Endothelial cell of umbilical vein (primary cell): Measurements from ENCODE around the gene MRPL21. TPM values are rescaled to one million over a fixed set of nuclear protein-coding genes. Genes with fewer than 3 reads are reported as not detected.

ENCODE experiments used
- BruUV-seq: library from RNA; stranded (reverse); fragments of 400-500 nt; replicated peaks from 2 replicates; lab custom pipeline; 2021; lab: Mats Ljungman, UMichigan
- CTCF ChIA-PET: fragments of 300-600, 350-600 bp; sonication (Branson Sonifier 250); formaldehyde crosslinking; loops from one replicate; lab custom pipeline; 2021; ENCODE audit warnings: antibody characterized with exemption, inconsistent platforms; lab: Charles Lee
- POLR2A ChIA-PET: fragments of 300-600, 350-600 bp; sonication (Branson Sonifier 250); formaldehyde crosslinking; loops from one replicate; lab custom pipeline; 2021; ENCODE audit warnings: antibody characterized with exemption, inconsistent platforms; lab: Charles Lee
- DNase-seq: peaks from one replicate; pipeline ENCODE4 v3.0.0-alpha.2; 2011; ENCODE audit warnings: low read depth, low spot score
- FAIRE-seq: peaks from 2 replicates; lab custom pipeline; 2011; peaks lifted over from hg19 to GRCh38; lab: Jason Lieb, UNC
- H2AFZ ChIP-seq: 2 replicates; pipeline ENCODE4 v1.6.0; 2012; ENCODE audit warnings: low read depth, low read length, control low read depth, inconsistent platforms
- H3K27ac ChIP-seq: 2 replicates; pipeline ENCODE4 v1.5.1; 2011; ENCODE audit warnings: low read depth, mild to moderate bottlenecking, control low read depth, low read length, moderate library complexity; ENCODE audit not compliant: insufficient read depth
- H3K27me3 ChIP-seq, 2 experiments: 2 replicates each; pipeline versions ENCODE4 v1.6.0 to v1.6.1; 2011; ENCODE audit warnings: low read length in 2 of 2, mixed read lengths in 1 of 2; ENCODE audit not compliant: control insufficient read depth in 2 of 2, insufficient read depth in 2 of 2
- H3K36me3 ChIP-seq, 2 experiments: 2 replicates in 1 of 2; 3 replicates in 1 of 2; pipeline ENCODE4 v1.5.1; 2011; ENCODE audit warnings: low read length in 2 of 2, mild to moderate bottlenecking in 1 of 2, moderate library complexity in 1 of 2; ENCODE audit not compliant: control insufficient read depth in 2 of 2, insufficient read depth in 2 of 2; ENCODE audit errors: extremely low read depth in 1 of 2
- H3K4me1 ChIP-seq: 3 replicates; pipeline ENCODE4 v1.5.1; 2011; ENCODE audit warnings: mild to moderate bottlenecking, low read length; ENCODE audit not compliant: control insufficient read depth, insufficient read depth; ENCODE audit errors: extremely low read depth
- H3K4me2 ChIP-seq: 2 replicates; pipeline ENCODE4 v1.6.1; 2011; ENCODE audit warnings: low read length, control low read depth, mixed read lengths; ENCODE audit not compliant: insufficient read depth
- H3K4me3 ChIP-seq, 3 experiments: fragments of 200-600 bp in 1 of 3; sonication (generic), shearing (Covaris generic) in 1 of 3; replicated peaks in 1 of 3; 2 replicates each; pipeline ENCODE4 v1.5.1; 2011 to 2016; ENCODE audit warnings: control low read depth in 3 of 3, low read length in 3 of 3, mild to moderate bottlenecking in 2 of 3, inconsistent platforms in 1 of 3, low read depth in 1 of 3, moderate library complexity in 1 of 3; ENCODE audit not compliant: insufficient read depth in 1 of 3
- H3K79me2 ChIP-seq: 2 replicates; pipeline ENCODE4 v1.6.0; 2012; ENCODE audit warnings: low read length, inconsistent platforms; ENCODE audit not compliant: control insufficient read depth, insufficient read depth
- H3K9ac ChIP-seq: replicated peaks from 2 replicates; pipeline ENCODE3; 2011; ENCODE audit warnings: low read length, control low read depth; ENCODE audit not compliant: insufficient read depth; ENCODE audit errors: extremely low read depth
- H3K9me1 ChIP-seq: replicated peaks from 3 replicates; pipeline ENCODE4 v1.6.0; 2011; ENCODE audit warnings: mild to moderate bottlenecking, low read length; ENCODE audit not compliant: control insufficient read depth, insufficient read depth; ENCODE audit errors: extremely low read depth
- H3K9me3 ChIP-seq: replicated peaks from 2 replicates; pipeline ENCODE4 v1.5.1; 2012; ENCODE audit warnings: low read length, inconsistent platforms; ENCODE audit not compliant: control insufficient read depth, insufficient read depth
- H4K20me1 ChIP-seq: replicated peaks from 2 replicates; pipeline ENCODE3; 2011; ENCODE audit warnings: mild to moderate bottlenecking, low read length; ENCODE audit not compliant: control insufficient read depth, insufficient read depth; ENCODE audit errors: extremely low read depth
- EZH2 ChIP-seq: IDR thresholded peaks from 2 replicates; pipeline ENCODE4 v1.6.1; 2012; ENCODE audit warnings: borderline replicate concordance, low read depth, mild to moderate bottlenecking, moderate library complexity, low read length, inconsistent platforms; ENCODE audit not compliant: severe bottlenecking
- GATA2 ChIP-seq: IDR thresholded peaks from 2 replicates; pipeline ENCODE4 v1.7.0; 2011; ENCODE audit warnings: low read depth, mild to moderate bottlenecking, moderate library complexity, mixed read lengths, low read length; ENCODE audit not compliant: insufficient read length, insufficient read depth
- JUN ChIP-seq: IDR thresholded peaks from 2 replicates; pipeline ENCODE4 v1.6.1; 2011; ENCODE audit warnings: borderline replicate concordance, low read depth; ENCODE audit not compliant: insufficient read length, insufficient read depth
- MYC ChIP-seq: IDR thresholded peaks from one replicate; pipeline ENCODE4 v1.6.1; 2011; ENCODE audit warnings: mild to moderate bottlenecking, low read depth, low read length
- POLR2A ChIP-seq: IDR thresholded peaks from 2 replicates; pipeline ENCODE4 v1.6.1; 2012; ENCODE audit warnings: low read depth, mild to moderate bottlenecking, control low read depth, low read length
- POLR2AphosphoS5 ChIP-seq: IDR thresholded peaks from 2 replicates; pipeline ENCODE4 v1.6.1; 2012; ENCODE audit warnings: low read depth, mild to moderate bottlenecking, control low read depth, low read length, moderate library complexity; ENCODE audit not compliant: insufficient read depth
- dilution Hi-C: fragments of 300-500 bp; cut with MboI; formaldehyde crosslinking; loops from one replicate; pipeline ENCODE4 v1.15.0; 2019; ENCODE audit warnings: low sequenced_read_pairs; ENCODE audit not compliant: extremely low pct_ligation_motif_present
- intact Hi-C: fragments of 100-400 bp; cut with micrococcal nuclease; formaldehyde crosslinking; loops from one replicate; pipeline ENCODE4 v1.10.0; 2022
- polyA plus RNA-seq, 4 experiments: library from polyadenylated mRNA; depleted of rRNA in 3 of 4; stranded (reverse) in 3 of 4; unstranded in 1 of 4; fragments of >200 nt; gene quantifications; 2 replicates each; pipeline versions ENCODE4 v1.2.1 to v1.2.3, GENCODE V29; 2011 to 2012; ENCODE audit warnings: missing spikeins in 1 of 4
- total RNA-seq: library from RNA; stranded (reverse); gene quantifications from 2 replicates; pipeline ENCODE4 v1.2.3, GENCODE V29; 2021
- TF ChIP-seq, protein P1 (sequence below), 2 donors: IDR thresholded peaks; 1 replicate in 1 of 2; 2 replicates in 1 of 2; pipeline ENCODE4 v1.5.1; 2011; ENCODE audit warnings: low read length in 2 of 2, mild to moderate bottlenecking in 2 of 2, moderate library complexity in 2 of 2, control low read depth in 1 of 2, inconsistent platforms in 1 of 2, low read depth in 1 of 2; ENCODE audit not compliant: insufficient read depth in 1 of 2; ENCODE audit errors: extremely low read depth in 1 of 2

MRPL21 gene
- total and polyA plus RNA-seq, 2 donors (not counting 3 experiments of a cell fraction or from before 2014, with no cell fraction given): 52.2 to 65.5 TPM

- POLR2A ChIA-PET: no interaction called here
- no peak overlapping the region for H3K4me2 ChIP-seq
- dilution Hi-C loops (no loop called here), intact Hi-C loops (no loop called here)
- peaks cover 13 to 28% of the 10 kb centered on the region in 2 experiments for H3K36me3 ChIP-seq
- no peak for FAIRE-seq
- H3K9me1 ChIP-seq: no peaks in the 10 kb centered on the region
- CTCF ChIA-PET: no interaction called here
- peaks cover 2% of the 10 kb centered on the region for H3K79me2 ChIP-seq
- no peak for DNase-seq
- no peaks in the 10 kb centered on the region for H4K20me1 ChIP-seq
- TF ChIP-seq GATA2 (no peak), EZH2 (no peak), JUN (no peak), POLR2A (no peak), POLR2AphosphoS5 (no peak), MYC (no peak)
- TF ChIP-seq, protein P1, sequence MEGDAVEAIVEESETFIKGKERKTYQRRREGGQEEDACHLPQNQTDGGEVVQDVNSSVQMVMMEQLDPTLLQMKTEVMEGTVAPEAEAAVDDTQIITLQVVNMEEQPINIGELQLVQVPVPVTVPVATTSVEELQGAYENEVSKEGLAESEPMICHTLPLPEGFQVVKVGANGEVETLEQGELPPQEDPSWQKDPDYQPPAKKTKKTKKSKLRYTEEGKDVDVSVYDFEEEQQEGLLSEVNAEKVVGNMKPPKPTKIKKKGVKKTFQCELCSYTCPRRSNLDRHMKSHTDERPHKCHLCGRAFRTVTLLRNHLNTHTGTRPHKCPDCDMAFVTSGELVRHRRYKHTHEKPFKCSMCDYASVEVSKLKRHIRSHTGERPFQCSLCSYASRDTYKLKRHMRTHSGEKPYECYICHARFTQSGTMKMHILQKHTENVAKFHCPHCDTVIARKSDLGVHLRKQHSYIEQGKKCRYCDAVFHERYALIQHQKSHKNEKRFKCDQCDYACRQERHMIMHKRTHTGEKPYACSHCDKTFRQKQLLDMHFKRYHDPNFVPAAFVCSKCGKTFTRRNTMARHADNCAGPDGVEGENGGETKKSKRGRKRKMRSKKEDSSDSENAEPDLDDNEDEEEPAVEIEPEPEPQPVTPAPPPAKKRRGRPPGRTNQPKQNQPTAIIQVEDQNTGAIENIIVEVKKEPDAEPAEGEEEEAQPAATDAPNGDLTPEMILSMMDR (IDR thresholded peaks at IDR 0.05; ENCODE audit: extremely low read depth in 1 of 2, insufficient read depth in 1 of 2, low read depth in 1 of 2, low read length in 2 of 2): no peak
- peaks cover 3% of the 10 kb centered on the region for H3K9me3 ChIP-seq
- BruUV-seq: no TSS peak
- no peak overlapping the region for H3K27ac ChIP-seq
- no peaks in the 10 kb centered on the region for H3K4me1 ChIP-seq
- no peak overlapping the region for H3K4me3 ChIP-seq
- no peaks in the 10 kb centered on the region for H3K27me3 ChIP-seq
- no peak overlapping the region for H2AFZ ChIP-seq
- H3K9ac ChIP-seq: no peak overlapping the region
Measured at GRCh38 chr11:68924073-68924925, 20.7 kb upstream of the MRPL21 start.
